Upper lobe of left lung (tissue), 6 donors: ENCODE data around the gene PRKAG2. TPM values are rescaled to one million over a fixed set of nuclear protein-coding genes. Genes with fewer than 3 reads are reported as not detected.

Source experiments
- ATAC-seq, 2 donors: fragments of 200-7000 bp; cut with Tn5 transposase; one replicate each; pipeline ENCODE4 v1.9.1; 2022; ENCODE audit warnings: mild to moderate bottlenecking in 2 of 2, moderate library complexity in 2 of 2; ENCODE audit not compliant: low FRiP score in 2 of 2
- DNase-seq, 2 donors: peaks; one replicate each; pipeline ENCODE4 v3.0.0-alpha.2; 2019 to 2020
- H3K27ac ChIP-seq, 4 donors: fragments of 200-600 bp; sonication (generic); one replicate each; pipeline ENCODE4 v1.5.1; 2016 to 2019
- H3K27me3 ChIP-seq, 4 donors: fragments of 200-600 bp; sonication (generic); one replicate each; pipeline ENCODE4 v1.5.1; 2017 to 2019
- H3K36me3 ChIP-seq, 4 donors: fragments of 200-600 bp; sonication (generic); one replicate each; pipeline ENCODE4 v1.5.1; 2016 to 2019
- H3K4me1 ChIP-seq, 4 donors: fragments of 200-600 bp; sonication (generic); one replicate each; pipeline ENCODE4 v1.5.1; 2018 to 2019
- H3K4me3 ChIP-seq, 4 donors: fragments of 200-600 bp; sonication (generic); one replicate each; pipeline ENCODE4 v1.5.1; 2017 to 2019; ENCODE audit warnings: mild to moderate bottlenecking in 2 of 4, moderate library complexity in 1 of 4
- H3K9me3 ChIP-seq, 4 donors: fragments of 200-600 bp; sonication (generic); one replicate each; pipeline ENCODE4 v1.5.1; 2018 to 2019
- EP300 ChIP-seq, 4 donors: sonication (generic); formaldehyde crosslinking; IDR thresholded peaks; one replicate each; pipeline ENCODE4 v1.5.1; 2017; ENCODE audit warnings: antibody characterized with exemption in 4 of 4, control low read depth in 2 of 4
- POLR2A ChIP-seq, 4 donors: fragments of 450-650 bp; IDR thresholded peaks; one replicate each; pipeline ENCODE4 v1.5.1; 2016 to 2017; ENCODE audit warnings: antibody characterized with exemption in 4 of 4, mild to moderate bottlenecking in 2 of 4
- POLR2AphosphoS5 ChIP-seq, 2 donors: sonication (generic); formaldehyde crosslinking; IDR thresholded peaks; one replicate each; pipeline ENCODE4 v1.5.1; 2017; ENCODE audit warnings: antibody characterized with exemption in 2 of 2
- WGBS, 2 donors: methylation state at CpG; one replicate each; pipeline ENCODE4 v1.1.5; 2017 to 2018; 5-methylcytosine and 5-hydroxymethylcytosine counted together
- total RNA-seq, 6 donors: library from RNA; depleted of rRNA in 4 of 6; stranded (reverse); fragments of >200 nt in 4 of 6; gene quantifications; one replicate each; pipeline versions ENCODE4 v1.1.0 to v1.2.1, GENCODE V29; 2016 to 2021
- TF ChIP-seq, protein P1 (sequence below), 6 experiments: fragments of 450-650 bp in 4 of 6; fragments of 200-600 bp in 2 of 6; sonication (generic) in 2 of 6; IDR thresholded peaks; one replicate each; pipeline ENCODE4 v1.5.1; 2016 to 2019; ENCODE audit warnings: antibody characterized with exemption in 6 of 6
- donor health status: DM: no; HTN: no; CAD: no; lungs with moderate emphysema.
- donor health status: DM: no; HTN: yes; CAD: no; lungs with severe emphysema.

PRKAG2 gene
- total RNA-seq, 6 donors from 2014 or later = 20.6 to 68.1 (median 29.6) TPM

DNA sequence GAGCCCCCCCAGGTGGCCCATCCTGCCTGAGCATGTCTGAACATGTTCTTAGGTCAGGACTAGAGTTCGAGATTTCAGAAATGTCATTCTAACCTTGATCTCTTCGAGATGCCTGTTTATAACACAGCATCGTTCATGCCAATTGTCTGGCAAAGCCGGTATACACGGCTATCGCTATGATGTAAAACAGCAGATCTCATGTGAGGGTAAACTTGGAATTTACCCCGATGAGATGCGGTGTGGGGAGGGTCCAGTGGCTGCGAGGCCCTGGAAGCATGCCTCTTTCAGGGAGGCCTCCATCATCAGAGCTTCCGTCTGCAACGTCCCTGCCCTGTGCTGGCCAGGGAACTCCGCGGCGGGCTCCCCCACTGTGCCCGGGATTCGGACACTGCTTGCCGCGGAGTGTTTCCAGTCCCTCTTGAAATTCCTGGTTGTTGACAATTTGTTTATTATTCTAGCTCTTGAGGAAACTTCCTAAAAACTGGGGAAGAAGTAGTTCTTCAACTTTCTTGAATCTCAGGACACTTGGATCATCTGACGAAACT, 188.6 kb downstream of the PRKAG2 start:
- no peak for DNase-seq
- H3K27ac ChIP-seq = peak overlapping the region; percentile 65 to 79 (median 76)
- 82 to 94% methylated on average over 13 to 19 of the region's 19 CpGs for WGBS, 2 donors

GRCh38 chr7:151687523-151688235, 189.2 kb downstream of the PRKAG2 start:
- Histone ChIP-seq H3K9me3 (no peaks in the 10 kb centered on the region), H3K36me3 (no peaks in the 10 kb centered on the region), H3K27ac (peak overlapping the region; percentile 65 to 79 (median 76)), H3K4me3 (no peak overlapping the region), H3K27me3 (no peaks in the 10 kb centered on the region), H3K4me1 (peaks cover 16 to 29% (median 18%) of the 10 kb centered on the region in 4 donors)
- no peak for TF ChIP-seq POLR2A (IDR thresholded peaks at IDR 0.05)
- TF ChIP-seq, protein P1, sequence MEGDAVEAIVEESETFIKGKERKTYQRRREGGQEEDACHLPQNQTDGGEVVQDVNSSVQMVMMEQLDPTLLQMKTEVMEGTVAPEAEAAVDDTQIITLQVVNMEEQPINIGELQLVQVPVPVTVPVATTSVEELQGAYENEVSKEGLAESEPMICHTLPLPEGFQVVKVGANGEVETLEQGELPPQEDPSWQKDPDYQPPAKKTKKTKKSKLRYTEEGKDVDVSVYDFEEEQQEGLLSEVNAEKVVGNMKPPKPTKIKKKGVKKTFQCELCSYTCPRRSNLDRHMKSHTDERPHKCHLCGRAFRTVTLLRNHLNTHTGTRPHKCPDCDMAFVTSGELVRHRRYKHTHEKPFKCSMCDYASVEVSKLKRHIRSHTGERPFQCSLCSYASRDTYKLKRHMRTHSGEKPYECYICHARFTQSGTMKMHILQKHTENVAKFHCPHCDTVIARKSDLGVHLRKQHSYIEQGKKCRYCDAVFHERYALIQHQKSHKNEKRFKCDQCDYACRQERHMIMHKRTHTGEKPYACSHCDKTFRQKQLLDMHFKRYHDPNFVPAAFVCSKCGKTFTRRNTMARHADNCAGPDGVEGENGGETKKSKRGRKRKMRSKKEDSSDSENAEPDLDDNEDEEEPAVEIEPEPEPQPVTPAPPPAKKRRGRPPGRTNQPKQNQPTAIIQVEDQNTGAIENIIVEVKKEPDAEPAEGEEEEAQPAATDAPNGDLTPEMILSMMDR (IDR thresholded peaks at IDR 0.05) = peak in 1 of 6 experiments; percentile 18
- TF ChIP-seq EP300 (IDR thresholded peaks at IDR 0.05) = peak in 1 of 4 donors; percentile 8
- peak in 1 of 2 donors; percentile 41 for TF ChIP-seq POLR2AphosphoS5 (IDR thresholded peaks at IDR 0.05)
- DNase-seq = peak in 1 of 2 donors; percentile 87
- ATAC-seq = peak; percentile 86 to 91
- WGBS, 2 donors = 32 to 54% methylated on average over 6 to 16 of the region's 16 CpGs

More for the DNA sequence above, 188.6 kb downstream of the PRKAG2 start:
- Histone ChIP-seq H3K4me1 (peaks cover 16 to 29% (median 18%) of the 10 kb centered on the region in 4 donors), H3K36me3 (no peaks in the 10 kb centered on the region), H3K9me3 (no peaks in the 10 kb centered on the region), H3K4me3 (no peak overlapping the region), H3K27me3 (no peaks in the 10 kb centered on the region)
- ATAC-seq = no peak
- TF ChIP-seq, protein P1 (IDR thresholded peaks at IDR 0.05) = peak in 1 of 6 experiments; percentile 25
- no peak for TF ChIP-seq POLR2A (IDR thresholded peaks at IDR 0.05)

GRCh38 chr7:151686826-151687225, 190.1 kb downstream of the PRKAG2 start:
- no peaks in the 10 kb centered on the region for H3K27me3 ChIP-seq
- H3K4me1 ChIP-seq = peaks cover 16 to 29% (median 18%) of the 10 kb centered on the region in 4 donors
- WGBS, 2 donors = 83 to 86% methylated on average over 2 of the region's 2 CpGs
- TF ChIP-seq, protein P1 (IDR thresholded peaks at IDR 0.05) = no peak
- TF ChIP-seq EP300 (IDR thresholded peaks at IDR 0.05) = no peak
- TF ChIP-seq POLR2A (IDR thresholded peaks at IDR 0.05) = no peak
- TF ChIP-seq POLR2AphosphoS5 (IDR thresholded peaks at IDR 0.05) = no peak
- ATAC-seq (no peak), DNase-seq (no peak)
- no peaks in the 10 kb centered on the region for H3K9me3 ChIP-seq
- peak overlapping the region; percentile 65 to 79 (median 76) for H3K27ac ChIP-seq
- H3K4me3 ChIP-seq = no peak overlapping the region
- no peaks in the 10 kb centered on the region for H3K36me3 ChIP-seq

DNA sequence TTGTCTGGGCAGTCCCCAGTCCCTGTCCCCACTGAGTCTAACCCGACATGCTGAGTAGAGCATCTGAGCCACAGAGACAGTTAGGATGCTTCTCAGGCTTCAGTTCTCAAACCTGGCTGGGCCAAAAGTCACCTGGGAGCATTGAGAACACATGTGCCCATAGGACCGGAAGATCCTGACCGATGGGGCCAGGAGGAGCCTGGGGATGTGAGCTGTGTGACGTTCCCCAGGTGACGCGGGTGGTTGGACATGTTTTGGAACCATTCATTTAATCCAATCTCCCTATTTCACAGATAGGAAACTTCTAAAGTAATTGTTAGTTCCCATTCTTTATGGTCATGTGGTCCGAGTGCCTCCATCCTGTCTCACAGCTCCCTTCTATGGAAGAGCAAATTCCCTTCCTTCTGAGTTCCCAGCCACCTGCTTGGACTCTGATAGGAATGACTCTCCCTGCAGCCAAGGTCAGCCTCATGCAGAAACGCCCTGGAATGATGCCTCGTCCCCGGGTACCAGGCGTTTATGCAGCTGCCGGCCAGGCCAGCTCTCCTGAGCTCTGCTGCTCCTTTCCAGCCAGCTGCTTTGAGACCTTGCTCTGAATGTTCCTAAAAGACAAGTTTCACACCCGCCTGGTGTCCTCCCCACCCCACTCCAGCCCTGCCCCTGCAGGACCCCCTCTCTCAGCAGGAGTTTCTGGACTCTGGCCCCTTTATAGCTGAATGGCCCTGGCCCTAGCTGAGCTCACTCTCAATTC, 190.7 kb downstream of the PRKAG2 start:
- Histone ChIP-seq H3K27ac (peak overlapping the region in 2 of 4 donors; percentile 79), H3K4me3 (no peak overlapping the region), H3K27me3 (no peaks in the 10 kb centered on the region), H3K9me3 (no peaks in the 10 kb centered on the region), H3K4me1 (peaks cover 16 to 29% (median 18%) of the 10 kb centered on the region in 4 donors), H3K36me3 (no peaks in the 10 kb centered on the region)
- TF ChIP-seq POLR2AphosphoS5 (IDR thresholded peaks at IDR 0.05) = no peak
- TF ChIP-seq, protein P1 (IDR thresholded peaks at IDR 0.05) = no peak
- no peak for TF ChIP-seq POLR2A (IDR thresholded peaks at IDR 0.05)
- no peak for TF ChIP-seq EP300 (IDR thresholded peaks at IDR 0.05)
- ATAC-seq (no peak), DNase-seq (no peak)
- WGBS, 2 donors = 87 to 91% methylated on average over 13 of the region's 13 CpGs
